Fibroblast of gingiva (primary cell): ENCODE data around the gene PPP1R37.

Experiments used
- DNase-seq: peaks from one replicate; pipeline ENCODE4 v3.0.0-alpha.2; 2011; ENCODE audit warnings: low read depth

Gene PPP1R37, protein sequence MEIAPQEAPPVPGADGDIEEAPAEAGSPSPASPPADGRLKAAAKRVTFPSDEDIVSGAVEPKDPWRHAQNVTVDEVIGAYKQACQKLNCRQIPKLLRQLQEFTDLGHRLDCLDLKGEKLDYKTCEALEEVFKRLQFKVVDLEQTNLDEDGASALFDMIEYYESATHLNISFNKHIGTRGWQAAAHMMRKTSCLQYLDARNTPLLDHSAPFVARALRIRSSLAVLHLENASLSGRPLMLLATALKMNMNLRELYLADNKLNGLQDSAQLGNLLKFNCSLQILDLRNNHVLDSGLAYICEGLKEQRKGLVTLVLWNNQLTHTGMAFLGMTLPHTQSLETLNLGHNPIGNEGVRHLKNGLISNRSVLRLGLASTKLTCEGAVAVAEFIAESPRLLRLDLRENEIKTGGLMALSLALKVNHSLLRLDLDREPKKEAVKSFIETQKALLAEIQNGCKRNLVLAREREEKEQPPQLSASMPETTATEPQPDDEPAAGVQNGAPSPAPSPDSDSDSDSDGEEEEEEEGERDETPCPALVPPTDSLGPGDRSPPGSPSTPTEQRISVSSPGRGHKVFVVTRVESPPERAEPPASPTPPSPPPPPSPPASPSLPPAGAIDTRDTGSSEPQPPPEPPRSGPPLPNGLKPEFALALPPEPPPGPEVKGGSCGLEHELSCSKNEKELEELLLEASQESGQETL

DNA sequence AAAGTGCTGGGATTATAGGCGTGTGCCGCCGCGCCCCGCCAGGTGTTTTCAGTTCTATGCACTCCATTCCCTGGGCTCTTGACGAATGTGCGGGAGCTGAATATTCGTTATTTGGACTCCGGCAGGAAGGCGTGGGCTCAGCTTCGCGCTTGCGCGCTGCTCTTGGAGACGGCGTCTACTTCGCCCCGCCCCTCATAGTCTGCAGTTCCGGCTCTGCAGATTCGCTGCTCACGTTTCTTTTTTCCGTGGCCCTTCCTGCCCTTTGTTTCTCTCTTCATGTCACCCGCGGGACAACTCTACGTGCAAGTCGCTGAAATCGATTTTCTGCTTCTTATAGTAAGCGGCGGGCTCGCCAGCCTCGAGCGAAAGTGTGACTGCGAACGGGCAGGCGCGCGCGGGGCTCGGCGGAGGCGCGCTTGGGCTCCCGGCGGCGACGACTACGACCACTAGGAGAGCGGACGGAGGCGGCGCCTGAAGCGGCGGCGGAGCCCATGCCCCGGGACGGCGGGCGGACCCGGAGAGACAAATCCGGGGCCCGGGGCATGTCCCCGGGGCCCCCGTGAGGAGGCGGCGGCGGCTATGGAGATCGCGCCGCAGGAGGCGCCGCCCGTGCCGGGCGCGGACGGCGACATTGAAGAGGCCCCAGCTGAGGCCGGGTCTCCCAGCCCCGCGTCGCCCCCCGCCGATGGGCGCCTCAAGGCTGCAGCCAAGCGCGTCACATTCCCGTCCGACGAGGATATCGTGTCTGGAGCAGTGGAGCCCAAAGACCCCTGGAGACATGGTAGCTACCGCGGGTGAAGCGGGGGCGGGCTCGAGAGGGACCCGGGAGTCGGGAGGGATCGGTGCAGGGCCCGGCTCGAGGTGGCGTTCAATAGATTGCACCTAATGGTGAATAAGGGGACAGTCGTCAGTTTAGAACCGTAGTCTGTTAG is at the start of gene PPP1R37:
Gene PPP1R37, plus strand, starts transcription at position 433 of the 932 bp plus-strand sequence. Its CDS starts 147 bp downstream, at position 580.
- DNase-seq: peak; percentile 97

- no peak for DNase-seq
These were observed 47.2 kb upstream of the PPP1R37 start for GRCh38 chr19:45045671-45046353.

GRCh38 chr19:45046355-45046754 is 46.6 kb upstream of the PPP1R37 start:
- no peak for DNase-seq

DNA sequence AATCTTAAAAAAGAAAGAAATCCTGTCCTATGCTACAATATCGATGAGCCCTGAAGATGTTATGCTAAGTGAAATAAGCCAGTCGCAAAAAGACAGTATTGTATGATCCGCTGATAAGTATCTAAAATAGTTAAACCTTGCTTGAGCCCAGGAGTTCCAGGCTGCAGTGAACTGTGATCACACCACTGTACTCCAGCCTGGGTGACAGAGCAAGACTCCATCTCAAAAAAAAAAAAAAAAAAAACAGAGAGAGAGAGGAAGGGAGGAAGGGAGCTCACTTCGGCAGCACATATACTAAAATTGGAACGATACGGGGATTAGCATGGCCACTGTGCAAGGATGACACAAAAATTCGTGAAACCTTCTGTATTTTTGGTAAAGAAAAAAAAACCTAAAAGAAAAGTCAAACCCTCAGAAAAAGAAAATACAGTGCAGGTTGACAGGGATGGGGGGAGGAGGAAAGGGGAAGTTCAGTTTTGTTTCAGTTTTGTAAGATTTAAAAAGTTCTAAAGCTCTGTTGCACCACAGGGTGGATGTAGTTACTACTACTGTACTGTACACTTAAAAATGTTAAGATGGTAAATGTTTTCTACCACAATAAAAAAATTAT is 45.7 kb upstream of the PPP1R37 start:
- no peak for DNase-seq

DNA sequence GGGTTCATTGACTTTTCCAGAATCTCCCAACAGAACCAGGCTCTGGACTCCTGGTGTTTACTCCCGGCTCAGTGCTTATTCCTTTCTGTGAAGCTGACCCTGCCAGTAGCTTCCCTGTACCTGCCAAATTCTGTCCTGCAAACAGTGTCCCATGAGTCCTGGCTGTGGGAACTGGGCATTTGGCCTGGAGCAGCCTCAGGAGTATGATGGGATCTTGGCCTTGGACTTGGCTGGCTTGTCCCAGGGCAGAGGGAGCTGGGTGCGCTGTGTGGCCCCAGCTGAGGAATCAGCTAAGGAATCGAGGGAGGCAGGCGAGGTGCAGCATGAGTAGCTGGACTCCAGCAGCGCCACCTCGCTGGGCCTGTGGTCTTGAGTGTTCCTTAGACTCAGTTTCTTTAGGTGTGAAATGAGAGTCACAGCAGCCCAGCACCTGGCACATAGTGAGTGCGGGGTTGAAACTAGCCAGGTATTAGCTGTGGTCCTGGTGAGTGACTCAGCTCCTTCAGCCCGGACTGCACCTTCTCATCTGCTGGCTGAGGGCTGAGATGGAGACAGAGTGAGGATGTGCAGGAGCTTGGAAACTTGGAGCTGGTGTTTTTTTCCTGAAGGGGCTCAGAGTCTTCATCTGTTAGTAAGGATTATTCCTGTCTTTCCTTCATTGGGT is 43.8 kb upstream of the PPP1R37 start:
- DNase-seq: no peak

DNA sequence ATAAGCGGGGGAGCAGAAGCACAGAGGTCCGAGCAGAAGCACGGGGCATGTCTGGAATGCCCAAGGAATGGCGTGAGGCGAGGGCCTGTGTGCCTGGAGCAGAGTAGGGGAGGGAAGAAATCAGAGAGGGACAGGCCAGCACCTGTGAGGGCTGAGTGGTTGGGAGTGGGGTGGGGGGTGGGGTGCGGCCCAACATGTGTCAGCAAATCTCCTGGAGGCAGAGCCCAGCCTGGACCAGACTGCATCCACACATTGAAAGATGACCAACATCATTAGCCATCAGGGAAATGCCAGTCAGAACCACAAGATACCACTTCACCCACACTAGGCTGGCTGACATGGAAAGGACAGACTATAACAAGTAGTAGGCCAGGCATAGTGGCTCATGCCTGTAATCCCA is 42.9 kb upstream of the PPP1R37 start:
- DNase-seq: no peak

GRCh38 chr19:45051929-45052579 is 40.9 kb upstream of the PPP1R37 start:
- no peak for DNase-seq

DNA sequence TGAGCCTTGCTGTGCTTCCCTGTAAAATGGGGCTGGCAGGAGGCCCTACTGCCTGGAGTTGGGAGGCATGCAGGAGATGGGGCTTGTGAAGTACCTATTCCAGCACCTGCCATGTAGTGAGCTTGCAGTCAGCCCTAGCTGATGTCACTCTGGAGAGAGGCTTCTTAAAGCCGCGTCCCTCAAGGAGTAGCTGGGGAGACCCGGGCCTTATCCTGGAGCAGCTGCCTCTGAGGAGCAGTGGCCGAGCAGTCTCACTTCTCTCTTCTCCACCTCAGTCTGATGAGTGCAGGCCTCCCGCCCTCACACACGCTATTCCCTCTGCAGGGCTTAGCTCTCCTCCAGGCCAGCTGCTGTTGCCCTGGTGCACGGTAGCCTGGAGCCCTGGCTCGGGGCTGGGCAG is 36.1 kb upstream of the PPP1R37 start:
- no peak for DNase-seq

DNA sequence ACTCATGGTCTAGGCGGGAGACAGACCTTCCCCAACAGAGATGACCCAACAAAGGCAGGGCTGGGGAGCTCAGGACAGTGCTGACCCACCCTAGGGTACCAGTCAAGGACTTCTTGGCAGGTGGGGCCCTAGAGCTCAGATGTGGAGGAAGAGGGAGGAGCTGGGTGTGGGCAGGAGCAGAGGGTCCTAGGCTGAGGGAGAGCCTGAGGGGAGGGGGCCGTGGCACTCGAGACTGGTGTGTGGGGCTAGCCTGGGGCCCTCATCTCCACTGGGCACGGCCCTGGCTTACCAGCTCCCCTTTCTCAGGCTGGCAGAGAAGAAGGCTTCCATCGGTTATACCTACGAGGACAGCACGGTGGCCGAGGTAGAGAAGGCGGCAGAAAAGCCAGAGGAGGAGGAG is 35.5 kb upstream of the PPP1R37 start:
- no peak for DNase-seq

DNA sequence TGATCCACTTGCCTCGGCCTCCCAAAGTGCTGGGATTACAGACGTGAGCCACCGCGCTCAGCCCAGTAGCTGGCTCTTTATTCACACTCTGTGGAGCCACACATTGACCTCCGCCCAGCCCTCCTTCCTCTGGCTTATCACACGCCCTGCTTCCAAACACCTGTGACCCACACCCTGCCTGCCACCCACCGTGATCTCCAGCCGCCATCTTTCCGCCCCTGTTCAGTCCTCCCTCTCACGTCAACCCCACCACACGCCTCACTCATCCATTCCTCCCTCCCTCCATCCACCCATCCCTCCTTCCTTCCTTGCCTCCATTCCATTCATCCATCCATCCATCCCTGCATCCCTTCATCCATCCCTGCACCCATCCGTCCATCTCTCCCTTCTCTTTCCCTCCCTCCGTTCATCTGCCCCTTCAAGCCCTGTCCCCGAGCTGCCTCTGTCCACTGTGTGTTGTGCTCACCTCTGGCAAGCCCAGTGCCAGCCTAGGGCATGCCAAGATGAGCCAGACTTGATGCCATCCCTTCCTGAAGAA is 34.3 kb upstream of the PPP1R37 start:
- no peak for DNase-seq

- DNase-seq: peak; percentile 49
These were observed 33.6 kb upstream of the PPP1R37 start for GRCh38 chr19:45059258-45059965.

GRCh38 chr19:45061965-45062364 is 31.0 kb upstream of the PPP1R37 start:
- no peak for DNase-seq

GRCh38 chr19:45063851-45064801 is 28.9 kb upstream of the PPP1R37 start:
- no peak for DNase-seq

- no peak for DNase-seq
These were observed 25.9 kb upstream of the PPP1R37 start for GRCh38 chr19:45066921-45067661.

- no peak for DNase-seq
These were observed 24.9 kb upstream of the PPP1R37 start for GRCh38 chr19:45068041-45068440.

- DNase-seq: peak; percentile 35
These were observed 23.9 kb upstream of the PPP1R37 start for GRCh38 chr19:45069056-45069455.

DNA sequence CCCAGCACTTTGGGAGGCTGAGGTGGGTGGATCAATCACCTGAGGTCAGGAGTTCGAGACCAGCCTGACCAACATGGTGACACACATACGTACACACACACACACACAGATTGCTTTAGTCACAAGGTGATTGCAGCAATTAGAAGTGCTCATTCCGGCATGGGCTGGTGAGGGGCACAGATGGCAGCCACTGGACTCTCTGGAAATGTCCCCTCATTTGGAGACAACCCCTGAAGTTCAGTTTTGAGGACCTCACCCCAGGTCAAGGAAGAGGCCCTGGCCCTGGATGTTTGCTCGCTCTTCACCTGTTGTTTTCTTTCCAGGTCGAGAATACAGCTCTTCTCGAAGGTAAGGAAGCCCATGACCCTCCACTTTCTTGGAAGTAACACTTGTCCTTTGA is 22.8 kb upstream of the PPP1R37 start:
- DNase-seq: no peak
